Transverse colon (tissue), 4 donors: ENCODE data around the gene MAGI2.

Experiments
- CTCF ChIP-seq, 5 experiments: fragments of 200-600 bp in 3 of 5; fragments of 450-650 bp in 2 of 5; sonication (generic) in 3 of 5; IDR thresholded peaks; 1 replicate in 2 of 5; 2 replicates in 3 of 5; pipeline ENCODE4 v1.5.1; 2016 to 2017; ENCODE audit warnings: antibody characterized with exemption in 5 of 5, inconsistent platforms in 3 of 5, mild to moderate bottlenecking in 2 of 5, moderate library complexity in 1 of 5
- POLR2A ChIP-seq: fragments of 450-650 bp; IDR thresholded peaks from one replicate; pipeline ENCODE4 v1.6.1; 2016; ENCODE audit warnings: antibody characterized with exemption, mild to moderate bottlenecking, moderate library complexity
- POLR2AphosphoS5 ChIP-seq, 3 donors: sonication (generic); formaldehyde crosslinking; IDR thresholded peaks; one replicate each; pipeline ENCODE4 v1.6.1; 2016; ENCODE audit warnings: antibody characterized with exemption in 3 of 3

- TF ChIP-seq CTCF (IDR thresholded peaks at IDR 0.05) (no peak), POLR2AphosphoS5 (IDR thresholded peaks at IDR 0.05) (no peak), POLR2A (no peak)
Measured at GRCh38 chr7:78173666-78174065, 1279.8 kb downstream of the MAGI2 start.
